ENCODE results near the gene LHFPL4.

DNA sequence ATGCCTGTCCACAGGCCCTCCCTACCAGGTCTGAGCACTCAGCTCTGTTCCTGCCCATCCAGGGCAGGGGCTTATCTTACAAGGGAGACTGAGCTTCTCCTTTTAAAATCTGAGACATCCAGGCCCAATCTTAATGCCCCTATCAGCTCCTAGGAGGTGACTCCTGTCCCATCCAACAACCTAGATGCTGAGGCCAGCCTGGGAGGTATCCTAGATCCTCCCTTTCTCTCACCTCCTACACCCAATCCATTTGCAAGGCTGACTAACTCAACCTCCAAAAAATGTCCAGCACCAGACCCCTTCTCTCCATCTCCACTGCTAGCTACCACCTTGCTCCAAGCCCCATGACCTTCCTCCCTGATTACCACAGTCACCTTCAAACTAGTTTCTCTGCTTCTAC lies 17.4 kb downstream of the LHFPL4 start:
- TF ChIP-seq GATA2 (IDR thresholded peaks at IDR 0.05; ENCODE audit: low read depth, low read length): no peak
- no peak for TF ChIP-seq GATA3 (IDR thresholded peaks at IDR 0.05; ENCODE audit: low read depth, low read length)

Data from SH-SY5Y (cell line).